ENCODE results near the gene UCN2.

GRCh38 chr3:48546203-48546829 lies 17.3 kb downstream of the UCN2 start:
- TF ChIP-seq CTCF (IDR thresholded peaks at IDR 0.05) (no peak), MYC (IDR thresholded peaks at IDR 0.05; ENCODE audit: borderline replicate concordance, low read length) (no peak)

All from A549 (cell line).